ENCODE measurements around the gene EEF1AKMT1.
A peak's percentile ranks its signal among the peaks of the same experiment; 100 is the strongest.

EEF1AKMT1 gene

DNA sequence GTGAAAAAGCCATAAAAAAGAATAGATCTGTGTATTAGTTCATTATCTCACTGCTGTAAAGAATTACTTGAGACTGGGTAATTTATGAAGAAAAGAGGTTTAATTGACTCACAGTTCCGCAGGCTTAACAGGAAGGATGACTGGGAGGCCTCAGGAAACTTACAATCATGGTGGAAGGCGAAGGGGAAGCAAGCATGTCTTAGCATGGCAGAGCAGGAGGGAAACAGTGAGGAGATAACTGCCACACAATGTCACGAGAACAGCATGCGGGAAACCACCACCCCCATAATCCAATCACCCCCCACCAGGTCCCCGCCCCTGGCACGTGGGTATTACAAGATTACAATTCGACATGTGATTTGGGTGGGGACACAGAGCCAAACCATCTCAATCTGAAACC, 39.1 kb upstream of the EEF1AKMT1 start:
- TF ChIP-seq, protein P1, sequence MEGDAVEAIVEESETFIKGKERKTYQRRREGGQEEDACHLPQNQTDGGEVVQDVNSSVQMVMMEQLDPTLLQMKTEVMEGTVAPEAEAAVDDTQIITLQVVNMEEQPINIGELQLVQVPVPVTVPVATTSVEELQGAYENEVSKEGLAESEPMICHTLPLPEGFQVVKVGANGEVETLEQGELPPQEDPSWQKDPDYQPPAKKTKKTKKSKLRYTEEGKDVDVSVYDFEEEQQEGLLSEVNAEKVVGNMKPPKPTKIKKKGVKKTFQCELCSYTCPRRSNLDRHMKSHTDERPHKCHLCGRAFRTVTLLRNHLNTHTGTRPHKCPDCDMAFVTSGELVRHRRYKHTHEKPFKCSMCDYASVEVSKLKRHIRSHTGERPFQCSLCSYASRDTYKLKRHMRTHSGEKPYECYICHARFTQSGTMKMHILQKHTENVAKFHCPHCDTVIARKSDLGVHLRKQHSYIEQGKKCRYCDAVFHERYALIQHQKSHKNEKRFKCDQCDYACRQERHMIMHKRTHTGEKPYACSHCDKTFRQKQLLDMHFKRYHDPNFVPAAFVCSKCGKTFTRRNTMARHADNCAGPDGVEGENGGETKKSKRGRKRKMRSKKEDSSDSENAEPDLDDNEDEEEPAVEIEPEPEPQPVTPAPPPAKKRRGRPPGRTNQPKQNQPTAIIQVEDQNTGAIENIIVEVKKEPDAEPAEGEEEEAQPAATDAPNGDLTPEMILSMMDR (IDR thresholded peaks at IDR 0.05; ENCODE audit: low read depth, low read length): no peak
- no peak overlapping the region for H3K4me3 ChIP-seq (replicated peaks in 1 of 2; ENCODE audit: low read depth in 2 of 2, low read length in 2 of 2)
- no peak for DNase-seq (ENCODE audit: low read depth in 2 of 2)

DNA sequence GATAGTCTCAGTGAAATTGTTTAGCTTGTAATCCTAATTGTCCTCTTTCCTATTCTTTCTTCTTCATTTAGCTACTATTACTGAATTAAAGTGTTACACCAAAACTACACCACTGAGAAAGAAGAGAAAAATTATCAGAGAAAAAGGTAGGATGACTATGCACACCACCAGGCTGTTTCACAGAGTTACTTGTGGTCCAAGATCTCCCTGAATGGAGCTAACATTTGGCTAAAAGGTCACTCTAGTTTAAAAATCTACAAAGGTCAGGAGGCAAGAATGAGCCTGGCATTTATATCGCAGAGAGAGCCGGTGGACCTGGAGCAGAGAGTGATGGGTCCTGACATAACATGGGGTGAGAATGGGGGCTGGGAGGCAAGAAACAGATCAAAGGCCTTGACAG, 37.0 kb upstream of the EEF1AKMT1 start:
- no peak for DNase-seq (ENCODE audit: low read depth in 2 of 2)
- TF ChIP-seq, protein P1 (IDR thresholded peaks at IDR 0.05; ENCODE audit: low read depth, low read length): no peak
- no peak overlapping the region for H3K4me3 ChIP-seq (replicated peaks in 1 of 2; ENCODE audit: low read depth in 2 of 2, low read length in 2 of 2)

DNA sequence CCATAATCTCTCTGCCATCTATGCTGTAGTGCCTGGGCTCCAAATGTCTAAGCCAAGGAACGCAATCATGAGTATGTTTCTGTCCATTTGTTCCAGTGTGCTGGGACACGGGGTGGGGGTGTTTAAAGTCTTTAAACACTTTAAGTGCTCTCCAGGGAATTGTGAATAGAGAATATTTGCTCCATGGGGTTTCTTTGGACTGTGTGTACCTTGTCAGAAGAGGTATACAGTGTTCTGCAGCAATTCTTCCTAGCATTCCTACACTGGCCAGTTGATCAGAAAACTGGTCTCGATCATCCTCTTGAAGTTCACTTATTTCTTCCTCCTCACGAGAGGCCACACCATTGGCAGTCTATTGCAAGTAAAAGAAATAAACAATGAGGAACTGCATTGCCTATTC, 35.1 kb upstream of the EEF1AKMT1 start:
- DNase-seq (ENCODE audit: low read depth in 2 of 2): no peak
- H3K4me3 ChIP-seq (replicated peaks in 1 of 2; ENCODE audit: low read depth in 2 of 2, low read length in 2 of 2): no peak overlapping the region
- TF ChIP-seq, protein P1 (IDR thresholded peaks at IDR 0.05; ENCODE audit: low read depth, low read length): no peak

DNA sequence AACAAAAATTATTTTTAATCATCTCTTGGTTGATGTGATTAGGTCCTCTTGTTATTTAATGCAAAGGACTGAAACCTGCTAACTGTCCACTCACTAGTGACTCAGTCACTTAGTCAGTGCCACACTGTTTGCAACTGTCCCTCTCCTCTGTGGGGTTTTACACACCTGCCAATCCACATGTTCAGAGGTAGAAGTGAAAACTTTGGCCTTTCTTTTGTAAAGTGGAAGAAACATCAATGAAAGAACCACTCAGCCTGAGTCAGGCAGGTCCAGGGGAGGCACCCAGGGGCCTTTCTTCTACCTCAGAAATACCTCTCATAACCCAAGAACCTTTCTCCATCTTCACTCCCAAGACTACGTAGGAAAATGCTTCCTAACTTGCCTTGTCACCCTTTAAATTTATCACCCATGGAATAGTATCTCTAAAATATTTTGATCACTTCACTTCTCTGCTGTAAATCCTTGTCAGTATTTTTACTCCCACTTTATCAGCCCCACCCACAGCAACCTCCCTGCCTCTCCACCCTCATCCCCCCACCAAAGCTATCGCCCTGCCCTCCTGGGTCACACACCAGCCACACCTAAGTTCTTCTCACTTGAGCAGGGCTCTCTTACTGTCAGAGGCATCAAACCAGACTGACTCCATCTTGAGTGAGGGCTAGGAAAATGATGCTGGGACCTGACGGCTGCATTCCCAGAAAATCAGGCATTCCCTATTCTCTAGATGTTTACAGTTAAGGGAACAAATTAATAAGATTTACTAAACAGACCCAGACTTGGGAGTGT, 29.6 kb upstream of the EEF1AKMT1 start:
- DNase-seq (ENCODE audit: low read depth in 2 of 2): no peak
- H3K4me3 ChIP-seq (replicated peaks in 1 of 2; ENCODE audit: low read depth in 2 of 2, low read length in 2 of 2): no peak overlapping the region
- TF ChIP-seq, protein P1 (IDR thresholded peaks at IDR 0.05; ENCODE audit: low read depth, low read length): no peak

DNA sequence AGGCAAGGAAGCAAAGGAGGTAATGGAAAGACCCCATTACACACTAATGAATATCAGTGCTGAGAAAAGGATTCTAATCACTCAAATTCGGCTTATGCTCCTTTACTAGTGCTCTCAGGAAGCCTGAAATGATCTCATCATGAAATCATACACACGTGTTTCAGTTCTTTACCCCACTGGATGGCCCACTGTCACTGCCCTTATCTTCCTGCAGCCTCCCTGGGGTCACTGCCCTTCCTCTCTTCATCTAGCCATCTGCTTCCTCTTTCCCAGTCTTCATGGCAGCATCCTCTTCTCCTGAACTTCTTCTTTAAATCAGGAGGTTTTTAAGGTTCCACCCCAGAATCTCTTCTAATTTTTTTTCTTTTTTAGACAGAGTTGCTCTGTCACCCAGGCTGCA, 27.9 kb upstream of the EEF1AKMT1 start:
- TF ChIP-seq, protein P1 (IDR thresholded peaks at IDR 0.05; ENCODE audit: low read depth, low read length): no peak
- H3K4me3 ChIP-seq (replicated peaks in 1 of 2; ENCODE audit: low read depth in 2 of 2, low read length in 2 of 2): no peak overlapping the region
- no peak for DNase-seq (ENCODE audit: low read depth in 2 of 2)

DNA sequence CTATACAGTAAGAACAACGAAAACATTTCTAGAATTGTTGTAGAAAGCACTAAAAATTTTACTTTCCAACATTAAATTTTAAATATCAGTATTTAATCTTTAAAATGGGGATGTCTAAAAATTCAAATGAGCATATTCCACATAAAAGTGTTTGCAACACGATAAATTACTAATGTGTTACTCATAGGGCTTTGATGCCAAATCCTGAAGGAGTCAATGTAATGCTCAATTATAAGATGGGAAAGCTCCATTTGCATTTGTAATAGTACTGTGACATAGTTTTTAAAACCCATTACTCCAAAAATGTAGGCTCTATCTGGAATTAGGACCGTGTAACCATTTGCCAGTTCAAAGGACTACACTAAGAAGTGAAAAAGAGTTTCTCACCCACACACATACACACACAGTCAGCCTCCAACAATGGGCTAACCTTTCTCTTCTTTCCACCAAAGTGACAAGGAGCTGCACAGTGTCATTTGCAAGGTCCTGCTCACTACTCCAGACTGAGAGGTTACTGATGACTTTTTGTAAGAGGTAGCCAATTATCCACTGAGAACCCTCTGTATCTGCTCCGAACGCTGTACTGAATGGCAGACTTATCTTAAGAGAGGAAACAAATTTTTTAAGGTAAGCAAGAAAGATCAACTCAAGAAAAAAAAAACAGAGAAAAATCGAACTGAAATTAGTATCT, 26.1 kb upstream of the EEF1AKMT1 start:
- TF ChIP-seq, protein P1 (IDR thresholded peaks at IDR 0.05; ENCODE audit: low read depth, low read length): no peak

More for the DNA sequence above, 26.1 kb upstream of the EEF1AKMT1 start:
- peak; percentile 51 to 52 for DNase-seq (ENCODE audit: low read depth in 2 of 2)
- no peak overlapping the region for H3K4me3 ChIP-seq (replicated peaks in 1 of 2; ENCODE audit: low read depth in 2 of 2, low read length in 2 of 2)
